Peyer's patch (tissue), 4 donors: Measurements from ENCODE around the gene MNX1.

Experiments used
- CTCF ChIP-seq, 6 experiments: fragments of 450-650 bp in 4 of 6; fragments of 200-600 bp in 2 of 6; sonication (generic) in 1 of 6; IDR thresholded peaks; one replicate each; pipeline ENCODE4 v1.5.1; 2017 to 2019; ENCODE audit warnings: antibody characterized with exemption in 6 of 6, mild to moderate bottlenecking in 3 of 6, moderate library complexity in 1 of 6
- POLR2A ChIP-seq, 2 donors: fragments of 450-650 bp; IDR thresholded peaks; one replicate each; pipeline ENCODE4 v1.5.1; 2017; ENCODE audit warnings: antibody characterized with exemption in 2 of 2, mild to moderate bottlenecking in 2 of 2, moderate library complexity in 2 of 2

GRCh38 chr7:157019718-157020451, 9.4 kb upstream of the MNX1 start:
- TF ChIP-seq CTCF (IDR thresholded peaks at IDR 0.05) (no peak), POLR2A (IDR thresholded peaks at IDR 0.05) (no peak)
